Activated naive CD4-positive, alpha-beta T cell treated with Interleukin-2 at 50 U/mL for 16 hours (primary cell): Measurements from ENCODE around the gene TEKT5.
"Not testable (repeated sequence)": the region's sequence is repeated elsewhere in the genome, so short reads cannot be mapped to it uniquely, and the experiment has no call there.

Experiments used
- DNase-seq: peaks from one replicate; pipeline ENCODE4 v3.0.0-alpha.2; 2020

TEKT5 gene

DNA sequence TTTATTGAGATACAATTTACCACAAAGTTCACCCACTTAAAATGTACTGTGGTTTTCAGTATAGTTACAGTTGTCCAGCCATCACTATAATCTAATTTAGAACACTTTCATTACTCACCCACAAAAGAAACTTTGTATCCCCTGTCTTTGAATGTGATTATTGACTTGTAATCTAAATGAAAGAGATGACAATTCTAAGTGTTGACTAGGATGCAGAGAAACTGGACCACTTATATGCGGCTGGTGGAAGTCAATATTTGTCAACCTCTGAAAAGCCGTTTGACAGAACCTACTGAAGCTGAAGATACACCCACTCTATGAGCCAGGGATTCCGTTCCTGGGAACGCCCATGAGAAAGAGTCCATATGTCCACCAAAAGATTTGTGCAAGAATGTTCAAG is 36.8 kb downstream of the TEKT5 start:
- DNase-seq, result no peak

DNA sequence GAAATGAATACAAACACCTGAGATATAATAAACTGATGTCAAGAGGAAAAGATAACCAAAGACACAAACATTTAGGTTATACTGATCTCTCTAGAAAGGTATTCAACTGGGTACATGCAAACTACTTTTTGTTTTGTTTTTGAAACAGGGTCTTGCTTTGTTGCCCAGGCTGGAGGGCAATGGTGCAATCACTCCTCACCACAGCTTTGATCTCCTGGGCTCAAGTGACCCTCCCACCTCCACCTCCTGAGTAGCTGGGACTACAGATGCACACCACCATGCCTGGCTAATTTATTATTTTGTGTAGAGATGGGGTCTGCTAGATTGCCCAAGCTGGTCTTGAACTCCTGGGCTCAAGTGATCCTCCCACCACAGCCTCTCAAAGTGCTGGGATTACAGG is 38.1 kb downstream of the TEKT5 start:
- no peak for DNase-seq

DNA sequence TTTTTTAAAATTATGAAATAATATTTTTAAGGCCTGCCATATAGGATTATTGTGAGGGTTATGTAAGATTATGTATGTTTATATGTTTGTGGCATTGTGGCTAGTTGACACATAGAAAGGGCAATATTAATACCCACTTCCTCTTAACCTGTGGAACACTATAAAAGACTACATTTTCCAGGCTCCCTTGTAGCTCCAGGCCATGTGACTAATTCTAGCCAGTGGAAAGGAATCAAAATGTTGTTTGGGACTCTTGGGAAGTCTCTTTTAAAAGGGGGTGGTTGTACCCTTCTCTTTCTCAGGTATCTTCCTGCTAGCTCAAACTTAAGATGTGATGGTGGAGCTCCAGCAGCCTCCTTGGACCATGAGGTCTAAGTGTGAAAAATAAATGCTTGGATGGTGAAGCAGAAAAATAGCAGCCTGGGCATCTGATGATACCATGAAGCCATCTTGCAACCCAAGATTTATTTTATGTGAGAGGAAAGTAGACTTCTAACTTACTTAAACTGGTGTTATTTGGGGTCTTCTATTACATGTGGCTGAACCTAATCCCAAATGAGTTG is 39.2 kb downstream of the TEKT5 start:
- no peak for DNase-seq

DNA sequence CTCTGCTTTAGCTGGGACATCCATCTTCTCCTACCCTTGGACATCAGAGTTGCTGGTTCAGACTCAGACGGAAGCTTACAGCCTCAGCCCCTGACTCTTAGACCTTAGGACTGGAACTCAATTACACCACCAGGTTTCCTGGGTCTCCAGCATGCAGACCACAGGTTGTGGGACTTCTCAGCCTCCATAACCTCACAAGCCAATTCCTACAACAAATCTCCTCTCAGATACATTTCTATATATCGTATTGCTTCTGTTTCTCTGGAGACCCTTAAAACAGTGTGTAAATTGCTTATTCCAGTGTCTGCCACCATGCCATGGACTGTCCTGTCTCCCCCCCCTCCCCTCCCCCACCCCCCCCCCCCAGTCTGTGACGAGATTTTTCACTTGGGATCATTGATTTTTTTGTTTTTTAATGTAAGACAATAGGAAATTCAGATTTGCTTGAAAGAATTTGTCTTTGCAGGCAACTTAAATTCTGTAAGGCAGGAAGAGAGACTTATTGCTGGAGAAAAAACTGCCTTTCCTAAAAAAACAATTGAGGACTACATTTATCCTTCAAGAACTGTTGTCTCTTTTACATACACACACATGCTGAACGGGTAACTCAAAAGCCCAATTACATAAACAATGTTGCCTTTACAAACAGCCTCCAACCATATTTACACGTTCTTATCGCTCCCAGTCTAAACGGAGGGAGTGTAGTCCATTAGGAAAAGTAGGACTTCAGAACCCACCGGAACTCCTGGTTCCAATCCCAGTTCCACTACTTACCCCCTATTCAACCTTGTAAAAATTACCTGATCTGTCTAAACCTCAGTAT is 39.9 kb downstream of the TEKT5 start:
- no peak for DNase-seq

DNA sequence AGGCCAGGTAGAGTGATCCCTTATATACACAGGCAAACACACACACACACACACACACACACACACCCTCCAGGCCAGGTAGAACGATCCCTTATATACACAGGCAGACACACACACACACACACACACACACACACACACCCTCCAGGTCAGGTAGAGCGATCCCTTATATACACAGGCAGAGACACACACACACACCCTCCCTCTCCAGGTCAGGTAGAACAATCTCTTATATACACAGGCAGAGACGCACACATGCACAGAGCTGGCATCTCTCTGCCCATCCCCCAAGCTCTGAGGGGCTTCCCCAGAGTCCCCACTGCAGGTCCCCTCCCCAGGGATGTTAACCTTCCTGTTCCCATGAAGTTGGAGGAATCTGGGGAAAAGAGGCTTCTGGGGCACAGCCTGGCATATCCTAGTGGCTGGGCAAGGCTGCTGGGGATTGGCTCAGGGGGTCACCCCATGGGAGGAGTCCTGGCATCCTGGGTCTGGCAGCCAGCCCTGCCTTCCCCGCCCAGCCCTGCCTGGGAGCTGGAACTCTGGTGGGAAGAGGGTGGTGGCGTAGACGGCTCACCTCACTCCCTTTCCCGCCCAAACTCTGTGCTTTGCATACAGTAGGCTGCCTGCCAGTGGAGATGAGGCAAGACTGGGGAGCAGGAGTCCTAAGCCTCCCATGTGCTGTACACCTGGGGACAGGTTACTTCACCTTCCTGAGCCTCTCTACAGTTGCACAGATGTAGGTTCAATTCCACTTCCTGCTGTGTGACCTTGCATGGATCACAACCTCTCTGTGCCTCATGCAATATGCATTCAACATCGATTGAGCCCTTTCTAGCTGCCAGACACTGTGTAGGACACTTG is 41.8 kb downstream of the TEKT5 start:
- no peak for DNase-seq

DNA sequence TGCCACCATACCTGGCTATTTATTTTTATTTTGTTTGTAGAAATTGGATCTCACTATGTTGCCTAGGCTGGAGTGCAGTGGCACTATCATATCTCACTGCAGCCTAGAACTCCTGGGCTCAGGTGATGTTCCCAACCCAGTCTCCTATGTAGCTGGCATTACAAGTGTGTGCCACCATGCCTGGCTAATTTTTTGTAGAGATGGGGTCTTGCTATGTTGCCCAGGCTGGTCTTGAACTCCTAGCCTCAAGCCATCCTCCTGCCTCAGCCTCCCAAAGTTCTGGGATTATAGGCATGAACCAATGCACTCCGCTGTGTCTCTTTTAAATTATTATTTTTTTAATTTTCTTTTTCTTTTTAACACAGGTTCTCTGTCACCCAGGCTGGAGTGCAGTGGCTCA is 45.6 kb downstream of the TEKT5 start:
- not testable (repeated sequence) for DNase-seq

DNA sequence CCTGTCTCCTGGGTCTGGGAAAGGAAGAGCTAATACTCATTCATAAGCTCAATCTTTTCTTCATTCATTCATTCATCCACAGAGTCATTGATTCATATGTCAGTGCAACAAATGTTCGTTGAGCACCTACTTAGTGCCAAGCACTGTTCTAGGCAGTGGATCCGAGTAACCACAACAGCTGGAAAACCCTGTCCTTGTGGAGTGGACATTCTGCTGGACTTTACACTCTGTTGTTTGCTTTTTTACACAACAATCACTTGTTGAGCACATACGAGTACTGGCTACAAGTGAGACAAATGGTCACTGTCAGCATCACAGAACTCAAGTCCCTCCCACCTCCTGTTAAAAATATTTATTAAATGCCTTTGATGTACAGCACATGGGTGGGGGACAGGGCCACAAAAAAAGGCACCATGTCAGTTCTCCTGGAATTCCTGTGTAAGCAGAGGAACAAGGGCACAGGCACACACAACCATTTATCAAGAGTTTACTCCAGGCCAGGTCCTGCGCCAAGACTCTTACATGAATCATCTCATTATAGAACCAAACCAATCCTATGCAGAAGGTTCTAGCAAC is 46.9 kb downstream of the TEKT5 start:
- DNase-seq, result no peak

DNA sequence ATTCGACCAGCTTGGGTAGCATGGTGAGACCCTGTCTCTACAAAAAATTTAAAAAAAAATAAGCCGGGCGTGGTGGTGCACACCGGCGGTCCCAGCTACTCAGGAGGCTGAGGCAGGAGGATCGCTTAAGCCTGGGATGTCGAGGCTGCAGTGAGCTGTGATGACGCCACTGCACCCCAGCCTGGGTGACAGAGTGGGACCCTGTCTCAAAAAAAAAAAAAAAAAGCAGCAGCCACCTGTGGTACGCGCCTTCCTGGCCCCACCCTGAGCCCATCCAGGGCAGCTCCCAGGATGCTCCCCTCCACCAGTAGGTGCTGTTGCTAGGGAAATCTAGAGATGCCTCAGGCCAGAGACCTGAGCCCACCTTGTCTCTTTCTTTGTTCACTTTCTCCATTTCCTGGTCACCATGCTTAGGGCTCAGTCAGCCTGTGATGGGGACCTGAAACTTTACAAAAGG is 47.4 kb downstream of the TEKT5 start:
- no peak for DNase-seq

DNA sequence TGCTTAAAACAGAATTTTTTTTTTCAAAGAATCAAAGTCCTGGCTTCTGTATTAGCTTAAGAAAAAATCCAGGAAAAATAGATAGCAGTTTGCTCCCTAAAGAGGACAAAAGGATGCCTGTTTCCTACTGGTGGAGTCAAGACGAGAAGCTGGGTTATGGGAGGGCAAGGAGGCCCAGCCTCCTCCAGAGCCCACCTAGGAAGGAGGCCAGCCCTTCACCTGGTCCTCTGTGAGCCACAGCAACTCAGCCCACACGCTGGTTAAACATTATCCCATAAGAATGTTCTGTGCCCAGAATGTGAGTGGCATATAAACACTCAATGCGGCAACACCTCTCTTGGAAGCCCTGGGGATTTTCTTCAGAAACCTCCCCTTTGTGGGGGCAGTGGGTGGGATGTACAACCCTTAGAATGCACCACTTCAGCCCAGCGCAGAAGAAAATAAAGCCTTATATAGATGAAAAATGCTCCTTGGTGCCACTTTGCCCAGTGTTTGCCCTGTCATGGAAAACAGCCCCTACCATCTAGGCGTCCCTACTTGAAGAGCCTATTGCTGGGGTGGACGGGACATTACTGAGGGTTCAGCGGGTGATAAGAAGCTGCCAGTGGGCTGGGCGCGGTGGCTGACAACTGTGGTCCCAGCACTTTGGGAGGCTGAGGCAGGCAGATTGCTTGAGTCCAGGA is 48.0 kb downstream of the TEKT5 start:
- no peak for DNase-seq

DNA sequence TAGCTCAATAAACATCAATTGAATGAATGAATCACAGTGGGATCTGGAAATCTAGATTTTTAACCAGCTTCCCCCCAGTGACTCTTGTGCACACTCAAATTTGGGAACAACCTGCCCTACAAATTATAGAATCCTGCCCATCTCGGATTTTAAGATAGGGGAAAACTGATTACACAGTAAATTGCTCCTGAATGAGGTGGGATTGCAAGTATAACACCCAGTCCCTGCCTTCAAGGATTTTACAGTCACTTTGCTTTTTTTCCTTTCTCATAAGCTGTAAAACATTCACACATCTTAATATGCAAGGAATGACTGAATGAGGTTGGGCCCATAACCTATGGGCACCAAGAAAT is 48.5 kb downstream of the TEKT5 start:
- no peak for DNase-seq

DNA sequence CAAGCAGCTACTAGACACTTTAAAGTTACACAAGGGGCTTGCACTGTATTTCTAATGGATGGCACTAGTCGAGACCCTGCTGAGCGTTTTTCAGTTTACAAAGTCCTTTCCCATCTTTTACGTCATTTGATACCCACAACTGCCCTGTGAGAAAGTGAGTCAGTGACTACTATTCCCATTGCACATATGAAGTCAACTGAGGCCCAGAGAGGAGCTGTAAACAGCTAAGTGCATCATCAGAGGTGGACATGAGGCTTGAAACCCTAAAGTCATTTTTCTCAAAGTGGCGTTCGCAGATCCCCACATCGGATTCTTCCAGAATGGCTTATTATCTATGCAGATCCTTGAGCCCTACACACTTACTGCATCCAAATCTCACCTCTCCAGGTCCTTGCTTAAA is 50.6 kb downstream of the TEKT5 start:
- DNase-seq, result no peak

DNA sequence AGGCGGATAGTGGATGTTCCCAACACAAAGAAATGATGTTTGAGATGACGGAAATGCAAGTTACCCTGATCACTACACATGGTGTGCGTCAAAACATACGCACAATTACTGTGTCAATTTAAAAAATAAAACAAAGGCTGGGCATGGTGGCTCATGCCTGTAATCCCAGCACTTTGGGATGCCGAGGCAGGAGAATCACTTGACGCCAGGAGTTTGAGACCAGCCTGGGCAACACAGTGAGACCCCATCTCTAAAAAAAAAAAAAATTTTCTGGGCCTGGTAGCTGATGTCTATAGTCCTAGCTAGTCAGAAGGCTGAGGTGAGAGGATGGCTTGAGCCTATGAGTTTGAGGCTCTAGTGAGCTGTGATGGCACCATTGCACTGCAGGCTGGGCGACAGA is 51.8 kb downstream of the TEKT5 start:
- DNase-seq, result no peak

DNA sequence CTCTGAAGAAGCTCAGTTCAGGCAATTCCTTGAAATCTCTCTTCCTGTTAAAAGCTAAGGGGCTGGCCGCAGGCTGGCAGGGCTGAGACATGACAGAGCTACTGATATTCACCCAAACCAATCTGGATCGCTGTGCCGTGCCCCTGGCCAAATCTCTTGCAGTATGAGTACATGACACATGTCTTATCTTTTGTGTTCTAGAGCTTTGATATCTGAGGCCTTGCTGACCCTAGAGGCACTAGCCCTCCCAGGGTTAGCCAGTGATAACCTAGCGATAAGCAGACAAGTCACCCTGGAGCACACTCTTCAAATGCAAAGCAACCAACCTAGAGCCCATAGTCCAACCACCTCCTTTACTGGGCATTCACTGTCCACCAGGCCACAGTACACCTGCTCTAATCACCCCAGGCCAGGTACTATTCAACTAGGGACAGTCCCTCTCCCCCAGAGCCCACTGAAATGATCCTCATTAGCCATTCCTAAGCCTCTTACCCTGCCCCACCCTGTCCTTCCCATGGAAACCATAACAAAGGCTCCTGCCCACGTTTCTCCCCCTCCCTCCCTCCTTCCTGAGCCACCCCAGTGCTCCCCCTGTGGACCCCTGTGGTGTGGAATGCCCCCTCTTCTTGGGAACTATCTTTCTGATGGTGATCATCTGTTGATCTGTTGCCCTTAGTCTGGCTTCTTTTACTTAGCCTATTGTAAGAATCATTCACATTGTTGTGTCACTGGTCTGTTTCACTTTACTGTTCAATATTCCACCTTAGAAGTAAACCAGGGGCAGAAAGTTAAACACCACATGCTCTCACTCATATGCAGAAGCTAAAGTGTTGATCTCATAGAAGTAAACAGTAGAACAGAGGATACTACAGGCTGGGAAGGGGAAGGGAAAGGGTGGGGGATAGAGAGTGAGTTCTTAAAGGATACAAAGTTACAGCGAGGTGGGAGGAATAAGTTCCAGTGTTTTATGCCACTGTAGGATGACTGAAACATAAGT is 52.5 kb downstream of the TEKT5 start:
- no peak for DNase-seq

DNA sequence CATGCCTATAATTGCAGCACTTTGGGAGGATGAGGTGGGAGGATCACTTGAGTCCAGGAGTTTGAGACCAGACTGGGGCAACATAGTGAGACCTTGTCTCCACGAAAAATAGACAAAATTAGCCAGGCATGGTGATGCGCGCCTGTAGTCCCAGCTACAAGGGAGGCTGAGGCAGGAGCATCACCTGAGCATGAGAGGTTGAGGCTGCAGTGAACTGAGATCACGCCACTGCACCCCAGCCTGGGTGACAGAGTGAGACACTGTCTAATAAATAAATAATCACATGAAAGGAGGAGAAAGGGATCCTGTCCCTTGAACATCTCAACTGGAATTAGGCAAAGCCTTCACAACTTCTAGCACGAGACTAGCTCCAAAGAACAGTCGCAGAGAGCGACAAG is 53.2 kb downstream of the TEKT5 start:
- no peak for DNase-seq

DNA sequence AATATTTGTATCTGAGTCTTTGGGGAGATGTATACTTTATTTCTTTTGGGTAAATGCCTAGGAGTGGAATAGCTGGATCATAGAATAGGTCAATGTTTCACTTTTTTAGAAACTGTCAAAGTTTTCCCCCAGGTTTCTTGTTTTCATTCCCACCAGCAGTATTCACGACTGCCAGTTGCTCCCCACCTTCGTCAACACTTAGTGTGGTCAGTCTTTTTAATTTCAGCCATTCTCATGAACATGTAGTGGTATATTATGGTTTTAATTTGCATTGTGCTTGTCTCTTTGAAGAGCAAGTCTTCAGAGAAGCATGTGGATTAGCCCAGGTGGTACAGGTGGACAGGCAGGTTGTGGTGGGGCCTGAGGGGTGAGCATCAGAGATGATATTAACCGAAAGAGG is 53.8 kb downstream of the TEKT5 start:
- DNase-seq, result no peak

DNA sequence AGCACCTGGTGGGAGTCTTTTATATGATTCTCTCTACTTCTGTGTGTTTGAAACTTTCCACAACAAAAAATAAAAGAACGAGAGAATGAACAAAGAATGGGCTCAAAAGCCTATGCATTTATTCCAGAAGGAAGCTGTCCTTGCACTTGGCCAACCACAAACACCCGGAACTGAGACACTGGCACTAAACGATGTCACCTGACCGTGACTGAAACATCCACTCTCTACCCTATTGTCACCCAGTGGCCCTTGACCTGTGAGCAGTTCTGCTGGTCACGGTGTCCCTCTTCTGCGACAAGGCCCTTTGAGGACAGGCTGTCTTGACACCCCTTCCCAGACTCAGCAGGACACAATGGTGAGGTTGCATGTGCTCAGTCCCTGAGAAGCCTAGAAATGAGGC is 56.6 kb downstream of the TEKT5 start:
- no peak for DNase-seq

DNA sequence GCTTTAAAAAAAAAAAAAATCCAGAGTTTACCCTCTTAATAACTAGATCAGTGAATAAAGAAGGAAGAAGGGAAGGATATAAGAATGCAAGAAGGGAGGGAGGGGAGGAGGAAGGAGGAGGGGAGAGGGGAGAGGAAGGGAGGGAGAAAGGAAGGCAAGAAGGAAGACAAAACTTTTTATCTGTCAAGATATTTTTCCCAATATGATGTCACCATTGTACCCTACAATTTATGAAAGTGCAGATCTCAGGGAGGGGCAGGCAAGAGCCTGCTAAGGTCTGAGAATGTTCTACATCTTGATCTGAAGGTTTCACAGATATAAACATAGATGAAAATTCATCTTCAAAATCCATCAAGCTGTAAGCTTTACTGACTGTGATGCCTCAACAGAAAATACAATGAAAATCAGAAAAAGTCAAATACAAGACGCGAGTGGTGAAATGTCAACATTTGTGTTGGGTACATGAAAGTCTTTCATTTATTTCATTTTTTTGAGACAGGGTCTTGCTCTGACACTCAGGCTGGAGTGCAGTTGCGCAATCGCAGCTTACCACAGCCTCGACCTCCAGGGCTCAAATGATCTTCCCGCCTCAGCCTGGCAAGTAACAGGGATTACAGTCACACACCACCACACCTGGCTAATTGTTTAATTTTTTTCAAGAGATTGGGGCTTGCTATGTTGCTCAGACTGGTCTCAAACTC is 57.2 kb downstream of the TEKT5 start:
- no peak for DNase-seq

DNA sequence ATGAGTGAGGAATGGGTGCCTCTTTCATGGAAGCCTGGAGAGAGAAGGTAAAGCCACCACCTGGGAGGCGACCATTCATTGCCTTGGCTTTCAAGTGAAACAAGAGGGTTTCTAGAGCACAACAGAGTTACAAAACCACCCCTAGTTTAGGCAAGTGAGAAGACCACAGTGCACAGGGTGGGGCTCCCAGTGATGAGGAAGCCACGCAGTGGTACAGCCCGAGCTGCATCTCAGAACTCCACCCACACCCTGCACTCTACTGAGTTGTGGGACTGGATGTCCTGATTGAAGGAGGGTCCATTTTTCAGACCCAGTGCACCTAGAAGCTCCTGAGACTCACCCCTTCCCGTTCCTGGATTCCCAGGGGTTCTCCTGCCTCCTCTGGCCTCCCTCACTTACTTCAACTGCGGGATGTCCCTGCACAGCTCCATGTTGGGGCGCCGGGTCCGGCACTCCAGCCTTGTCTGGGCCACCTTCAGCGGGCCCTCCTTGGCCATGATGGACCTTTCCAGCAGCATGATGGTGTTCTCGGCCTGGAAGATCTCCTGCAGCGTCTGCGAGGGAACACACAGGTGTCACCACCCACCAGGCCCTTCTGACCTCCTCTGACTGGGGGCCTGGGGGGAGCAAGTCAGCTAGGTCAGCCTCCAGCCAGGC is 59.2 kb downstream of the TEKT5 start:
- no peak for DNase-seq

DNA sequence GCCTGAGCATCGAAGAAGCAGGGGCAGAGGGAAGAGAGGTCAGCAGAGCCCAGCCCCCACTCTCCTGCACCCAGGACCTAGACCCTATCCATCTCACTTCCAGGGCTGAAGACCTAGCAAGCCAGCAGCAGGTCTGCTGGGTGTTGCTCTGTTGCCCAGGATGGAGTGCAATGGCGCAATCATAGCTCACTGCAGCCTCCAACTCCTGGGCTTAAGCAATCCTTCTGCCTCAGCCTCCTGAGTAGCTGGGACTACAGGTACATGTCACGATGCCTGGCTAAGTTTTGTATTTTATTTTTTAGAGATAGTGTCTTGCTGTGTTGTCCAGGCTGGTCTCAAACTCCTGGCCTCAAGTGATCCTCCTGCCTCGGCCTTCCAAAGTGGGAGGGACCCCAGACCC is 61.3 kb downstream of the TEKT5 start:
- DNase-seq, result not testable (repeated sequence)

DNA sequence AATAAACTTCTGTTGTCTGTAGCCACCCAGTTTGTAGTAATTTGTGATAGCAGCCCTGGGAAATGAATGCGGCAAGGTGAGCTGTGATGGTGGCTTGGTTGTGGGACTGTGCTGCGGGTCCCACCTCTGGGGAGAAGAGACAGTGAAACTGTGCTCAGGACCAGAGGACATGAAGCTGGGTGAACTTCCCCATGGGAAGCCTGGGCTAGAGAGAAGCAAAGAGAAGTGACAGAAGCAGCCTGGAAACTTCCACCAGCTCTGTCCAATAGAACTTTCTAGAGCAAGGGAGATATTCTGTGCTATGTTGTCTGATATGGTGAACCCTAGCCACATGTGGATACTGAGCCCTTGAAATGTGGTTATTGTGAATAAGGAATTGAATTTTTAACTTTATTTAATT is 62.8 kb downstream of the TEKT5 start:
- no peak for DNase-seq

DNA sequence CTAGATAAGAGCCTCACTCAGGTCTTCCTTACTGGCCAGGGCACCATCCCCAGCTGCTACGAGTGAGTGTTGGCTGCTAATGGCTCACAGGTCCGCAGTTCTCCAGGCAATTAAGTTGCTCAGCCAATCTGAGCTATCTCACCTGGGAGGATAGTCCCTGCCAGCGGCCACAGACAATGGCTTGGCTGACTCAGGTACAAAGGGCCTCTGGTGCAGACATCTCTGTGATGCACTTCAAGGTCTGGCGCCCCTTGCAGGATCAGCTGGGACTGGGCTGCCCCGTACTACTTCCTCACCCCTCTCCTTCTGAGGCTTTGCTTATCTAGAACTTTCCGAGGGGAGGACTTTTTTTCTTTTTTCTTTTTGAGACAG is 65.2 kb downstream of the TEKT5 start:
- no peak for DNase-seq
